ENCODE data around the gene LRP1-AS.
"Not testable (repeated sequence)": the region's sequence is repeated elsewhere in the genome, so short reads cannot be mapped to it uniquely, and the experiment has no call there.

Gene LRP1-AS

GRCh38 chr12:57123813-57124212, 23.6 kb downstream of the LRP1-AS start:
- TF ChIP-seq EZH2phosphoT487 (IDR thresholded peaks at IDR 0.05; ENCODE audit: low read length) (no peak), EZH2 (optimal IDR thresholded peaks at IDR 0.05; ENCODE audit: low read depth, low read length) (no peak), CTCF (IDR thresholded peaks at IDR 0.05; ENCODE audit: low read length) (no peak)
- Histone ChIP-seq H3F3A (ENCODE audit: insufficient read depth, low read length) (no peaks in the 10 kb centered on the region), H3K27me3 (replicated peaks; ENCODE audit: insufficient read depth, low read length) (peaks cover 8% of the 10 kb centered on the region), H4K20me1 (ENCODE audit: insufficient read depth, low read length) (no peaks in the 10 kb centered on the region), H3K9me3 (replicated peaks; ENCODE audit: insufficient read depth, low read length) (no peaks in the 10 kb centered on the region), H3K4me3 (ENCODE audit: low read length) (no peak overlapping the region), H3K36me3 (replicated peaks; ENCODE audit: insufficient read depth, low read length) (no peaks in the 10 kb centered on the region), H3K9ac (ENCODE audit: low read length) (no peak overlapping the region), H2AFZ (ENCODE audit: low read length) (no peak overlapping the region), H3K27ac (ENCODE audit: low read length) (no peak overlapping the region), H3K4me2 (ENCODE audit: low read depth, low read length) (no peak overlapping the region), H3K79me2 (ENCODE audit: low read length) (no peaks in the 10 kb centered on the region), H3K9me2 (replicated peaks; ENCODE audit: insufficient read depth, low read length) (no peaks in the 10 kb centered on the region), H3K4me1 (ENCODE audit: low read length) (peaks cover 5% of the 10 kb centered on the region; the same call in 1 of the 2 replicates)
- no peak for DNase-seq

- H3K9me2 ChIP-seq (replicated peaks; ENCODE audit: insufficient read depth, low read length); H3K79me2 ChIP-seq (ENCODE audit: low read length); H4K20me1 ChIP-seq (ENCODE audit: insufficient read depth, low read length); DNase-seq; H3K4me1 ChIP-seq (ENCODE audit: low read length); H3K9ac ChIP-seq (ENCODE audit: low read length); H2AFZ ChIP-seq (ENCODE audit: low read length); H3F3A ChIP-seq (ENCODE audit: insufficient read depth, low read length); H3K27me3 ChIP-seq (replicated peaks; ENCODE audit: insufficient read depth, low read length); H3K9me3 ChIP-seq (replicated peaks; ENCODE audit: insufficient read depth, low read length); H3K36me3 ChIP-seq (replicated peaks; ENCODE audit: insufficient read depth, low read length); H3K4me2 ChIP-seq (ENCODE audit: low read depth, low read length); H3K4me3 ChIP-seq (ENCODE audit: low read length); H3K27ac ChIP-seq (ENCODE audit: low read length): not testable (repeated sequence)
Measured at GRCh38 chr12:57120718-57121117, 26.7 kb downstream of the LRP1-AS start.

- H3K4me1 ChIP-seq (ENCODE audit: low read length) = no peaks in the 10 kb centered on the region
- TF ChIP-seq EZH2phosphoT487 (IDR thresholded peaks at IDR 0.05; ENCODE audit: low read length) (no peak), EZH2 (optimal IDR thresholded peaks at IDR 0.05; ENCODE audit: low read depth, low read length) (no peak), CTCF (IDR thresholded peaks at IDR 0.05; ENCODE audit: low read length) (no peak)
- H3K9me2 ChIP-seq (replicated peaks; ENCODE audit: insufficient read depth, low read length) = no peaks in the 10 kb centered on the region
- no peaks in the 10 kb centered on the region for H4K20me1 ChIP-seq (ENCODE audit: insufficient read depth, low read length)
- H3K27me3 ChIP-seq (replicated peaks; ENCODE audit: insufficient read depth, low read length) = peaks cover 6% of the 10 kb centered on the region; the same call in 1 of the 2 replicates
- H3K36me3 ChIP-seq (replicated peaks; ENCODE audit: insufficient read depth, low read length) = no peaks in the 10 kb centered on the region
- H3K4me3 ChIP-seq (ENCODE audit: low read length) = no peak overlapping the region
- DNase-seq = no peak
- no peaks in the 10 kb centered on the region for H3K79me2 ChIP-seq (ENCODE audit: low read length)
- no peaks in the 10 kb centered on the region for H3F3A ChIP-seq (ENCODE audit: insufficient read depth, low read length)
- no peaks in the 10 kb centered on the region for H3K9me3 ChIP-seq (replicated peaks; ENCODE audit: insufficient read depth, low read length)
- H3K4me2 ChIP-seq (ENCODE audit: low read depth, low read length) = no peak overlapping the region
- H3K27ac ChIP-seq (ENCODE audit: low read length) = no peak overlapping the region
- H2AFZ ChIP-seq (ENCODE audit: low read length) = no peak overlapping the region
- no peak overlapping the region for H3K9ac ChIP-seq (ENCODE audit: low read length)
Measured at GRCh38 chr12:57119294-57120085, 27.9 kb downstream of the LRP1-AS start.

GRCh38 chr12:57118711-57119271, 28.6 kb downstream of the LRP1-AS start:
- Histone ChIP-seq H2AFZ (ENCODE audit: low read length) (no peak overlapping the region), H3K27ac (ENCODE audit: low read length) (no peak overlapping the region), H3F3A (ENCODE audit: insufficient read depth, low read length) (no peaks in the 10 kb centered on the region)

More at GRCh38 chr12:57118711-57119271, 28.6 kb downstream of the LRP1-AS start:
- no peaks in the 10 kb centered on the region for H3K9me2 ChIP-seq (replicated peaks; ENCODE audit: insufficient read depth, low read length)
- peaks cover 5% of the 10 kb centered on the region; the same call in 1 of the 2 replicates for H3K27me3 ChIP-seq (replicated peaks; ENCODE audit: insufficient read depth, low read length)
- no peaks in the 10 kb centered on the region for H3K4me1 ChIP-seq (ENCODE audit: low read length)
- TF ChIP-seq EZH2 (optimal IDR thresholded peaks at IDR 0.05; ENCODE audit: low read depth, low read length) (no peak), EZH2phosphoT487 (IDR thresholded peaks at IDR 0.05; ENCODE audit: low read length) (no peak), CTCF (IDR thresholded peaks at IDR 0.05; ENCODE audit: low read length) (no peak)
- H3K79me2 ChIP-seq (ENCODE audit: low read length) = no peaks in the 10 kb centered on the region
- no peak for DNase-seq
- no peak overlapping the region for H3K9ac ChIP-seq (ENCODE audit: low read length)
- no peak overlapping the region for H3K4me3 ChIP-seq (ENCODE audit: low read length)
- H4K20me1 ChIP-seq (ENCODE audit: insufficient read depth, low read length) = no peaks in the 10 kb centered on the region
- H3K9me3 ChIP-seq (replicated peaks; ENCODE audit: insufficient read depth, low read length) = no peaks in the 10 kb centered on the region
- H3K4me2 ChIP-seq (ENCODE audit: low read depth, low read length) = no peak overlapping the region
- H3K36me3 ChIP-seq (replicated peaks; ENCODE audit: insufficient read depth, low read length) = no peaks in the 10 kb centered on the region

Data from MM.1S (cell line).